Activated naive CD4-positive, alpha-beta T cell treated with anti-CD3 and anti-CD28 coated beads, Interleukin-2, amount 10 ng/mL, durations not matched to agents 5 hours and 36 hours (primary cell): ENCODE results near the gene FRG2B. TPM values are rescaled to one million over a fixed set of nuclear protein-coding genes. Genes with fewer than 3 reads are reported as not detected.

Experiments used
- total RNA-seq, 2 experiments: library from RNA; stranded (reverse); gene quantifications; one replicate each; pipeline ENCODE4 v1.2.3, GENCODE V29; 2021

Gene FRG2B
- not detected for total RNA-seq

DNA sequence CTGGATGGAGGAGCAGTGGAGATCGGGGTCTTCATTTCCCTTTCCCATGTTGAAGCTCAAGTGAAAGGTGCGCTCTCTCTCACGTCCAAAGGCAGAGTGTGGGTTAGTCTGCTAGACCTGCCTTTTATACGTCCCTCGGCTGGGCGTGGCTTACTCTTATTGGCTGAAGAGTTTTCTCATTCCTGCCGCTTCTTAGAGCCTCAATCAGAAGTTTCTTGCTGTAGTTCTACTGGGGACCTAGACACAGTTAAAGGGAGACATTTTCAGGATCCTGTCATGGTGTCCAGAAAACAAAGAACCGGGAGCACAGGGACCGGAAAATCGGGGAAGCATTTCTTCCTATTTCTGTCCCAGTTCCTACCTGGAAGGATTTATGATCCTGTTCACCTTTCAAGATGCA lies at the start of gene FRG2B:
Gene FRG2B, minus strand, starts transcription at position 101 of the 400 bp plus-strand sequence. Its CDS starts 53 bp downstream, at position 48.

Other genes starting within 250 kb of the FRG2B start
- 1 to 10 TPM; 5.5 to 6.3 TPM for gene PAOX, start 247.5 kb downstream of the FRG2B start, total RNA-seq
- gene MTG1, start 232.6 kb downstream of the FRG2B start, total RNA-seq: 10 to 100 TPM; 44.6 to 50.0 TPM
- gene SPRN, start 202.2 kb downstream of the FRG2B start, total RNA-seq: not detected
- 1 to 10 TPM; 2.5 to 3.3 TPM for gene SCART1, start 172.8 kb downstream of the FRG2B start, total RNA-seq
- gene CYP2E1, start 99.4 kb downstream of the FRG2B start, total RNA-seq: under 1 TPM in 1 of 2 experiments, not detected in 1; 0.30 TPM
- gene SYCE1, start 61.2 kb downstream of the FRG2B start, total RNA-seq: not detected